Neural progenitor cell (in vitro differentiated cells): Measurements from ENCODE around the gene TRAPPC11.

Experiments used
- EZH2 ChIP-seq: fragments of 200-600 bp; sonication (generic); IDR thresholded peaks from 2 replicates; pipeline ENCODE4 v1.6.1; 2017; ENCODE audit warnings: antibody characterized with exemption, mild to moderate bottlenecking, moderate library complexity
- EZH2phosphoT487 ChIP-seq: fragments of 200-600 bp; sonication (generic); IDR thresholded peaks from 2 replicates; pipeline ENCODE4 v1.6.1; 2017; ENCODE audit warnings: antibody characterized with exemption
- TF ChIP-seq, protein P1 (sequence below): fragments of 200-600 bp; sonication (generic); IDR thresholded peaks from 2 replicates; pipeline ENCODE4 v1.5.1; 2017; ENCODE audit warnings: antibody characterized with exemption, mild to moderate bottlenecking

DNA sequence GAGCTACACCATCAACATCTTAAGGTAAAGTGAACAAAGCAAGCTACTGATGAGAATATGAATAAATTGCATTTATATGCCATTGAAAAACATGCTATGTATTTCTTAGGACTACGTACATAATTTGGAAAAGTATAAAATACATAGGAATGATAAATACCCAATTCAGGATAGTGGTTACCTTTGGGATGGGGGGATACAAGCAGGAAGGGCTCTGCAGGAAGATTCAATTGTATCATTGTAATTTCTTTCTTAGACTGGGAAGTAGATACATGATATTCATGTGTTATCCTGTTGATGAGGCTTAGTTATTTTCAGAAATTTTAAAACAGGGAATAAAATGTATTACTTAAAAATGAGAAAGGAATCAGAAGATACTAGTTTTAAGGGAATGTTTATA lies 43.4 kb downstream of the TRAPPC11 start:
- TF ChIP-seq, protein P1, sequence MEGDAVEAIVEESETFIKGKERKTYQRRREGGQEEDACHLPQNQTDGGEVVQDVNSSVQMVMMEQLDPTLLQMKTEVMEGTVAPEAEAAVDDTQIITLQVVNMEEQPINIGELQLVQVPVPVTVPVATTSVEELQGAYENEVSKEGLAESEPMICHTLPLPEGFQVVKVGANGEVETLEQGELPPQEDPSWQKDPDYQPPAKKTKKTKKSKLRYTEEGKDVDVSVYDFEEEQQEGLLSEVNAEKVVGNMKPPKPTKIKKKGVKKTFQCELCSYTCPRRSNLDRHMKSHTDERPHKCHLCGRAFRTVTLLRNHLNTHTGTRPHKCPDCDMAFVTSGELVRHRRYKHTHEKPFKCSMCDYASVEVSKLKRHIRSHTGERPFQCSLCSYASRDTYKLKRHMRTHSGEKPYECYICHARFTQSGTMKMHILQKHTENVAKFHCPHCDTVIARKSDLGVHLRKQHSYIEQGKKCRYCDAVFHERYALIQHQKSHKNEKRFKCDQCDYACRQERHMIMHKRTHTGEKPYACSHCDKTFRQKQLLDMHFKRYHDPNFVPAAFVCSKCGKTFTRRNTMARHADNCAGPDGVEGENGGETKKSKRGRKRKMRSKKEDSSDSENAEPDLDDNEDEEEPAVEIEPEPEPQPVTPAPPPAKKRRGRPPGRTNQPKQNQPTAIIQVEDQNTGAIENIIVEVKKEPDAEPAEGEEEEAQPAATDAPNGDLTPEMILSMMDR: no peak
- TF ChIP-seq EZH2 (no peak), EZH2phosphoT487 (no peak)
